ENCODE data around the gene LRRC8E.

GRCh38 chr19:7868671-7869452, 19.4 kb upstream of the LRRC8E start:
- no peak for TF ChIP-seq ZMAT4 (CRISPR knock-in tag; IDR thresholded peaks at IDR 0.05)
- TF ChIP-seq NR3C1 (CRISPR knock-in tag; conservative IDR thresholded peaks at IDR 0.05; ENCODE audit: low read depth), result no peak

Measured in WTC11 (cell line).